ENCODE data around the gene TNRC6B. TPM values are rescaled to one million over a fixed set of nuclear protein-coding genes. Genes with fewer than 3 reads are reported as not detected.

The TNRC6B gene
- total and polyA plus RNA-seq, 2 of the 13 experiments (the other 11 are each of a cell fraction or from before 2014, with no cell fraction given), result 8.9 to 13.2 TPM

GRCh38 chr22:40156001-40156516, 21.7 kb upstream of the TNRC6B start (continued):
- TF ChIP-seq ATAD3A (CRISPR knock-in tag; IDR thresholded peaks at IDR 0.05) (no peak), IRX3 (CRISPR knock-in tag; IDR thresholded peaks at IDR 0.05; ENCODE audit: borderline replicate concordance, low read depth) (no peak), ZFP36 (IDR thresholded peaks at IDR 0.05; ENCODE audit: borderline replicate concordance, low read depth, low read length, partially characterized antibody) (no peak), RERE (CRISPR knock-in tag; IDR thresholded peaks at IDR 0.05; ENCODE audit: low read depth) (peak; percentile 96), TEAD2 (CRISPR knock-in tag; IDR thresholded peaks at IDR 0.05) (no peak), FOXP4 (CRISPR knock-in tag; IDR thresholded peaks at IDR 0.05) (peak; percentile 87), PLRG1 (conservative IDR thresholded peaks at IDR 0.05) (no peak), TBL1XR1 (IDR thresholded peaks at IDR 0.05; ENCODE audit: borderline replicate concordance, low read length, partially characterized antibody) (peak; percentile 34), ZKSCAN1 (IDR thresholded peaks at IDR 0.05; ENCODE audit: low read length) (peak; percentile 67), ZBTB21 (CRISPR knock-in tag; IDR thresholded peaks at IDR 0.05) (no peak), TOE1 (CRISPR knock-in tag; IDR thresholded peaks at IDR 0.05) (no peak), RCOR2 (CRISPR knock-in tag; IDR thresholded peaks at IDR 0.05) (peak; percentile 62; the same call in 1 of the 2 replicates), CCDC6 (CRISPR knock-in tag; IDR thresholded peaks at IDR 0.05) (no peak), TCF7L2 (IDR thresholded peaks at IDR 0.05; ENCODE audit: low read depth, low read length) (no peak), PCBP1 (IDR thresholded peaks at IDR 0.05; ENCODE audit: borderline replicate concordance, low read depth, low read length) (no peak), MIXL1 (CRISPR knock-in tag; IDR thresholded peaks at IDR 0.05) (peak; percentile 83), RXRB (CRISPR knock-in tag; IDR thresholded peaks at IDR 0.05; ENCODE audit: borderline replicate concordance) (peak; percentile 75), TGIF2 (CRISPR knock-in tag; IDR thresholded peaks at IDR 0.05) (no peak), TCF7 (IDR thresholded peaks at IDR 0.05; ENCODE audit: low read depth) (peak; percentile 47; the same call in 1 of the 2 replicates), ZNF605 (CRISPR knock-in tag; IDR thresholded peaks at IDR 0.05) (no peak), YEATS4 (CRISPR knock-in tag; IDR thresholded peaks at IDR 0.05; ENCODE audit: borderline replicate concordance) (no peak), GATAD2A (CRISPR knock-in tag; IDR thresholded peaks at IDR 0.05) (peak; percentile 85), MXD3 (CRISPR knock-in tag; IDR thresholded peaks at IDR 0.05) (no peak), ELF4 (CRISPR knock-in tag; IDR thresholded peaks at IDR 0.05; ENCODE audit: borderline replicate concordance) (0 out of 2 replicates have a peak, but pooled peaks have one; percentile 48), THAP7 (CRISPR knock-in tag; IDR thresholded peaks at IDR 0.05) (no peak)
